Cardiac fibroblast (primary cell): Measurements from ENCODE around the gene NBPF1.
"Not testable (repeated sequence)": the region's sequence is repeated elsewhere in the genome, so short reads cannot be mapped to it uniquely, and the experiment has no call there.

Source experiments
- DNase-seq, 2 donors: peaks; one replicate each; pipeline versions ENCODE4 v3.0.0 to v3.0.0-alpha.2; 2010; ENCODE audit warnings: low read depth in 2 of 2
- H3K4me3 ChIP-seq, 2 donors: replicated peaks in 1 of 2; 1 replicate in 1 of 2; 2 replicates in 1 of 2; pipeline ENCODE4 v1.5.1; 2011; ENCODE audit warnings: low read depth in 2 of 2, low read length in 2 of 2, mild to moderate bottlenecking in 2 of 2, moderate library complexity in 1 of 2
- CTCF ChIP-seq: IDR thresholded peaks from one replicate; pipeline ENCODE4 v1.5.1; 2011; ENCODE audit warnings: low read depth, mild to moderate bottlenecking, low read length, inconsistent platforms

Gene NBPF1

GRCh38 chr1:16607433-16607851 is 5.9 kb downstream of the NBPF1 start:
- TF ChIP-seq CTCF, result no peak
- H3K4me3 ChIP-seq, result no peak overlapping the region
- DNase-seq, result no peak

- not testable (repeated sequence) for DNase-seq, H3K4me3 ChIP-seq
Observed at GRCh38 chr1:16606666-16607432, 6.5 kb downstream of the NBPF1 start.

GRCh38 chr1:16605532-16606505 is 7.5 kb downstream of the NBPF1 start:
- TF ChIP-seq CTCF, result no peak
- DNase-seq, result no peak
- H3K4me3 ChIP-seq, result no peak overlapping the region

- no peak for DNase-seq
- no peak overlapping the region for H3K4me3 ChIP-seq
- TF ChIP-seq CTCF, result no peak
Observed at GRCh38 chr1:16605213-16605525, 8.2 kb downstream of the NBPF1 start.

GRCh38 chr1:16604514-16605212 is 8.7 kb downstream of the NBPF1 start:
- H3K4me3 ChIP-seq, DNase-seq: not testable (repeated sequence)

- DNase-seq, result not testable (repeated sequence)
Observed at GRCh38 chr1:16603623-16604022, 9.7 kb downstream of the NBPF1 start.

GRCh38 chr1:16602336-16603011 is 10.9 kb downstream of the NBPF1 start:
- DNase-seq, H3K4me3 ChIP-seq: not testable (repeated sequence)

More at GRCh38 chr1:16603623-16604022, 9.7 kb downstream of the NBPF1 start:
- H3K4me3 ChIP-seq, result not testable (repeated sequence)

- not testable (repeated sequence) for H3K4me3 ChIP-seq
Observed at GRCh38 chr1:16600855-16601786, 12.2 kb downstream of the NBPF1 start.

GRCh38 chr1:16599326-16599725 is 14.0 kb downstream of the NBPF1 start:
- DNase-seq, H3K4me3 ChIP-seq: not testable (repeated sequence)

More at GRCh38 chr1:16600855-16601786, 12.2 kb downstream of the NBPF1 start:
- DNase-seq, result not testable (repeated sequence)

- not testable (repeated sequence) for DNase-seq, H3K4me3 ChIP-seq
Observed at GRCh38 chr1:16595216-16595615, 18.1 kb downstream of the NBPF1 start.

GRCh38 chr1:16591845-16592244 is 21.5 kb downstream of the NBPF1 start:
- H3K4me3 ChIP-seq, DNase-seq: not testable (repeated sequence)

GRCh38 chr1:16588081-16588480 is 25.3 kb downstream of the NBPF1 start:
- DNase-seq, H3K4me3 ChIP-seq: not testable (repeated sequence)
